OCI-LY1 (cell line): ENCODE data around the gene DOCK4.

Experiments used
- H2AFZ ChIP-seq: fragments of 200-600 bp; sonication (generic), shearing (Covaris generic); 2 replicates; pipeline ENCODE4 v1.6.0; 2014; ENCODE audit warnings: antibody characterized with exemption, mild to moderate bottlenecking, low read length
- H3F3A ChIP-seq: fragments of 200-600 bp; sonication (generic), shearing (Covaris generic); 2 replicates; pipeline ENCODE4 v1.6.0; 2014; ENCODE audit warnings: mild to moderate bottlenecking, antibody characterized with exemption, low read length, moderate library complexity; ENCODE audit not compliant: insufficient read depth
- H3K27ac ChIP-seq: fragments of 200-600 bp; sonication (generic); 2 replicates; pipeline ENCODE4 v1.5.1; 2014; ENCODE audit warnings: low read length, mixed run types, mild to moderate bottlenecking, low read depth; ENCODE audit not compliant: poor library complexity, severe bottlenecking
- H3K27me3 ChIP-seq: fragments of 200-600 bp; sonication (generic); 2 replicates; pipeline ENCODE4 v1.6.0; 2014; ENCODE audit warnings: antibody characterized with exemption, mild to moderate bottlenecking, low read length, moderate library complexity; ENCODE audit not compliant: insufficient read depth
- H3K36me3 ChIP-seq: fragments of 200-600 bp; sonication (generic); 2 replicates; pipeline ENCODE4 v1.6.1; 2014; ENCODE audit warnings: mild to moderate bottlenecking, antibody characterized with exemption, low read length, moderate library complexity, mixed read lengths; ENCODE audit not compliant: insufficient read depth
- H3K4me1 ChIP-seq: fragments of 200-600 bp; sonication (generic); 2 replicates; pipeline ENCODE4 v1.5.1; 2014; ENCODE audit warnings: mild to moderate bottlenecking, low read length, moderate library complexity; ENCODE audit not compliant: insufficient read depth, severe bottlenecking
- H3K4me2 ChIP-seq: fragments of 200-600 bp; sonication (generic), shearing (Covaris generic); 2 replicates; pipeline ENCODE4 v1.6.1; 2014; ENCODE audit warnings: low read length
- H3K4me3 ChIP-seq: fragments of 200-600 bp; sonication (generic); 2 replicates; pipeline ENCODE4 v1.5.1; 2014; ENCODE audit warnings: low read length, low read depth, mild to moderate bottlenecking, mixed read lengths; ENCODE audit not compliant: poor library complexity, severe bottlenecking
- H3K79me2 ChIP-seq: fragments of 200-600 bp; shearing (Covaris generic); 2 replicates; pipeline ENCODE4 v1.6.1; 2016; ENCODE audit warnings: mixed run types, low read length, mixed read lengths; ENCODE audit not compliant: insufficient read depth
- H3K9ac ChIP-seq: fragments of 200-600 bp; sonication (generic), shearing (Covaris generic); 2 replicates; pipeline ENCODE4 v1.6.1; 2014; ENCODE audit warnings: mild to moderate bottlenecking, low read length, mixed read lengths
- H3K9me2 ChIP-seq: fragments of 200-600 bp; sonication (generic), shearing (Covaris generic); 2 replicates; pipeline ENCODE4 v1.6.1; 2014; ENCODE audit warnings: low read depth, mild to moderate bottlenecking, low read length, mixed read lengths
- H3K9me3 ChIP-seq: fragments of 200-600 bp; shearing (Covaris generic); 2 replicates; pipeline ENCODE4 v1.6.1; 2014; ENCODE audit warnings: low read length, mixed read lengths
- H4K20me1 ChIP-seq: fragments of 200-600 bp; sonication (generic), shearing (Covaris generic); 2 replicates; pipeline ENCODE4 v1.6.0; 2016; ENCODE audit warnings: mild to moderate bottlenecking, low read length; ENCODE audit not compliant: insufficient read depth
- CTCF ChIP-seq: fragments of 200-600 bp; sonication (generic), shearing (Covaris generic); IDR thresholded peaks from 2 replicates; pipeline ENCODE4 v1.5.1; 2017; ENCODE audit warnings: mild to moderate bottlenecking, antibody characterized with exemption, low read length, moderate library complexity, mixed read lengths
- EZH2 ChIP-seq: fragments of 200-600 bp; sonication (generic), shearing (Covaris generic); IDR thresholded peaks from 2 replicates; pipeline ENCODE4 v1.8.0; 2017; ENCODE audit warnings: borderline replicate concordance, mixed run types, mild to moderate bottlenecking, antibody characterized with exemption, low read length, moderate library complexity, mixed read lengths

The DOCK4 gene

GRCh38 chr7:112145206-112145605 lies 61.0 kb downstream of the DOCK4 start:
- Histone ChIP-seq H3F3A (no peaks in the 10 kb centered on the region), H3K9me3 (no peaks in the 10 kb centered on the region), H3K4me1 (no peaks in the 10 kb centered on the region), H3K27ac (no peak overlapping the region), H3K79me2 (no peaks in the 10 kb centered on the region), H3K36me3 (no peaks in the 10 kb centered on the region), H3K4me3 (no peak overlapping the region), H3K9me2 (no peaks in the 10 kb centered on the region), H3K4me2 (no peak overlapping the region), H4K20me1 (no peaks in the 10 kb centered on the region), H3K9ac (no peak overlapping the region), H2AFZ (no peak overlapping the region), H3K27me3 (no peaks in the 10 kb centered on the region)
- TF ChIP-seq EZH2 (no peak), CTCF (no peak)

- H2AFZ ChIP-seq: no peak overlapping the region
- H3F3A ChIP-seq: no peaks in the 10 kb centered on the region
- no peak overlapping the region for H3K27ac ChIP-seq
- H3K4me1 ChIP-seq: no peaks in the 10 kb centered on the region
- H3K27me3 ChIP-seq: no peaks in the 10 kb centered on the region
- H3K9me2 ChIP-seq: no peaks in the 10 kb centered on the region
- no peak overlapping the region for H3K4me2 ChIP-seq
- no peaks in the 10 kb centered on the region for H3K36me3 ChIP-seq
- no peak overlapping the region for H3K9ac ChIP-seq
- TF ChIP-seq CTCF: no peak
- no peak for TF ChIP-seq EZH2
- no peaks in the 10 kb centered on the region for H4K20me1 ChIP-seq
- H3K9me3 ChIP-seq: no peaks in the 10 kb centered on the region
- H3K4me3 ChIP-seq: no peak overlapping the region
- no peaks in the 10 kb centered on the region for H3K79me2 ChIP-seq
These were observed 61.7 kb downstream of the DOCK4 start for GRCh38 chr7:112144284-112145059.

- no peaks in the 10 kb centered on the region for H3K36me3 ChIP-seq
- no peaks in the 10 kb centered on the region for H3K4me1 ChIP-seq
- no peaks in the 10 kb centered on the region for H3K27me3 ChIP-seq
- no peak overlapping the region for H3K9ac ChIP-seq
- no peaks in the 10 kb centered on the region for H3F3A ChIP-seq
- TF ChIP-seq CTCF (no peak), EZH2 (no peak)
- H3K4me3 ChIP-seq: no peak overlapping the region
- no peaks in the 10 kb centered on the region for H3K79me2 ChIP-seq
- no peak overlapping the region for H3K4me2 ChIP-seq
- no peaks in the 10 kb centered on the region for H3K9me2 ChIP-seq
- no peak overlapping the region for H3K27ac ChIP-seq
- no peaks in the 10 kb centered on the region for H4K20me1 ChIP-seq
- H3K9me3 ChIP-seq: no peaks in the 10 kb centered on the region
- no peak overlapping the region for H2AFZ ChIP-seq
These were observed 62.6 kb downstream of the DOCK4 start for GRCh38 chr7:112143582-112143981.
